ENCODE measurements around the gene NR1D2.

The NR1D2 gene

GRCh38 chr3:23959135-23959900 is 14.2 kb downstream of the NR1D2 start:
- ChIA-PET CTCF (interaction anchor here (0.6 to 0.7 kb wide), 2 partner anchors 113 to 245 kb away, joined by 3 to 4 read pairs; no protein-coding TSS in a partner anchor), POLR2A (interaction anchor here (0.6 kb wide), 1 partner anchor 42 kb away, joined by 3 read pairs; the partner anchor contains the start of genes NKIRAS1 and RPL15)
- no peak for DNase-seq (ENCODE audit: extremely low spot score)
- peak; percentile 36 for TF ChIP-seq ZNF384 (IDR thresholded peaks at IDR 0.05)
- TF ChIP-seq PKNOX1 (IDR thresholded peaks at IDR 0.05) = no peak

- ChIA-PET CTCF (no interaction called here), POLR2A (interaction anchor here (1.4 to 1.7 kb wide), 2 partner anchors 14 to 44 kb away, joined by 4 to 5 read pairs; partner anchors contain the start of genes NKIRAS1 and RPL15)
- TF ChIP-seq ARNT (IDR thresholded peaks at IDR 0.05) (no peak), NFRKB (IDR thresholded peaks at IDR 0.05) (no peak), FOXM1 (IDR thresholded peaks at IDR 0.05; ENCODE audit: borderline replicate concordance) (no peak)
- no peak for DNase-seq (ENCODE audit: extremely low spot score)
Measured at GRCh38 chr3:23960649-23961048, 15.6 kb downstream of the NR1D2 start.

GRCh38 chr3:23961066-23961465 is 16.0 kb downstream of the NR1D2 start:
- no peak for TF ChIP-seq TARDBP (IDR thresholded peaks at IDR 0.05)
- TF ChIP-seq FOXK2 (IDR thresholded peaks at IDR 0.05) = no peak
- TF ChIP-seq ELF4 (IDR thresholded peaks at IDR 0.05) = no peak
- TF ChIP-seq SUZ12 (IDR thresholded peaks at IDR 0.05) = no peak
- no peak for TF ChIP-seq PKNOX1 (IDR thresholded peaks at IDR 0.05)
- TF ChIP-seq FOXM1 (IDR thresholded peaks at IDR 0.05; ENCODE audit: borderline replicate concordance) = no peak
- TF ChIP-seq LEF1 (IDR thresholded peaks at IDR 0.05; ENCODE audit: borderline replicate concordance) = no peak
- no peak for TF ChIP-seq SP1 (IDR thresholded peaks at IDR 0.05)
- TF ChIP-seq CTBP1 (IDR thresholded peaks at IDR 0.05; ENCODE audit: borderline replicate concordance) = no peak
- no peak for TF ChIP-seq FOXA1 (IDR thresholded peaks at IDR 0.05)
- no peak for TF ChIP-seq ZNF384 (IDR thresholded peaks at IDR 0.05)
- ChIA-PET CTCF (no interaction called here), POLR2A (interaction anchor here (1.4 to 1.7 kb wide), 2 partner anchors 15 to 44 kb away, joined by 4 to 5 read pairs; partner anchors contain the start of genes NKIRAS1 and RPL15)
- no peak for DNase-seq (ENCODE audit: extremely low spot score)

GRCh38 chr3:23961913-23962312 is 16.8 kb downstream of the NR1D2 start:
- ChIA-PET CTCF (interaction anchor here (0.6 kb wide), 1 partner anchor 185 kb away, joined by 3 read pairs; no protein-coding TSS in a partner anchor), POLR2A (interaction anchor here (1.4 to 1.7 kb wide), 2 partner anchors 15 to 45 kb away, joined by 4 to 5 read pairs; partner anchors contain the start of genes NKIRAS1 and RPL15)

GRCh38 chr3:23964537-23965235 is 19.6 kb downstream of the NR1D2 start:
- ChIA-PET POLR2A (no interaction called here), CTCF (interaction anchor here (0.6 kb wide), 2 partner anchors 15 to 18 kb away, joined by 3 read pairs; no protein-coding TSS in a partner anchor)
- DNase-seq (ENCODE audit: extremely low spot score) = no peak
- no peak for TF ChIP-seq SP1 (IDR thresholded peaks at IDR 0.05)
- TF ChIP-seq L3MBTL2 (conservative IDR thresholded peaks at IDR 0.05) = no peak
- no peak for TF ChIP-seq PKNOX1 (IDR thresholded peaks at IDR 0.05)
- no peak for TF ChIP-seq ZNF384 (IDR thresholded peaks at IDR 0.05)
- TF ChIP-seq FOXK2 (IDR thresholded peaks at IDR 0.05) = no peak
- no peak for TF ChIP-seq NFRKB (IDR thresholded peaks at IDR 0.05)
- no peak for TF ChIP-seq CTBP1 (IDR thresholded peaks at IDR 0.05; ENCODE audit: borderline replicate concordance)

More at GRCh38 chr3:23961913-23962312, 16.8 kb downstream of the NR1D2 start:
- DNase-seq (ENCODE audit: extremely low spot score) = no peak
- TF ChIP-seq L3MBTL2 (conservative IDR thresholded peaks at IDR 0.05) (no peak), HDGF (IDR thresholded peaks at IDR 0.05; ENCODE audit: borderline replicate concordance) (no peak), ELF4 (IDR thresholded peaks at IDR 0.05) (no peak), PKNOX1 (IDR thresholded peaks at IDR 0.05) (no peak)

GRCh38 chr3:23966328-23966727 is 21.2 kb downstream of the NR1D2 start:
- ChIA-PET POLR2A (no interaction called here), CTCF (no interaction called here)
- DNase-seq (ENCODE audit: extremely low spot score) = no peak
- no peak for TF ChIP-seq NFRKB (IDR thresholded peaks at IDR 0.05)
- no peak for TF ChIP-seq BHLHE40 (IDR thresholded peaks at IDR 0.05; ENCODE audit: borderline replicate concordance)
- no peak for TF ChIP-seq TARDBP (IDR thresholded peaks at IDR 0.05)
- no peak for TF ChIP-seq ELF4 (IDR thresholded peaks at IDR 0.05)
- TF ChIP-seq FOXM1 (IDR thresholded peaks at IDR 0.05; ENCODE audit: borderline replicate concordance) = no peak
- TF ChIP-seq ARNT (IDR thresholded peaks at IDR 0.05) = no peak
- no peak for TF ChIP-seq FOXK2 (IDR thresholded peaks at IDR 0.05)
- TF ChIP-seq CTBP1 (IDR thresholded peaks at IDR 0.05; ENCODE audit: borderline replicate concordance) = no peak
- no peak for TF ChIP-seq FOXA1 (IDR thresholded peaks at IDR 0.05)
- TF ChIP-seq ZNF384 (IDR thresholded peaks at IDR 0.05) = no peak
- TF ChIP-seq SUZ12 (IDR thresholded peaks at IDR 0.05) = no peak
- no peak for TF ChIP-seq HDGF (IDR thresholded peaks at IDR 0.05; ENCODE audit: borderline replicate concordance)
